TTC549 (cell line): ENCODE measurements around the gene DPAGT1.
"Not testable (repeated sequence)": the region's sequence is repeated elsewhere in the genome, so short reads cannot be mapped to it uniquely, and the experiment has no call there.

ENCODE experiments used
- FAIRE-seq: peaks from 2 replicates; lab custom pipeline; 2012; peaks lifted over from hg19 to GRCh38; lab: Jason Lieb, UNC

The DPAGT1 gene

DNA sequence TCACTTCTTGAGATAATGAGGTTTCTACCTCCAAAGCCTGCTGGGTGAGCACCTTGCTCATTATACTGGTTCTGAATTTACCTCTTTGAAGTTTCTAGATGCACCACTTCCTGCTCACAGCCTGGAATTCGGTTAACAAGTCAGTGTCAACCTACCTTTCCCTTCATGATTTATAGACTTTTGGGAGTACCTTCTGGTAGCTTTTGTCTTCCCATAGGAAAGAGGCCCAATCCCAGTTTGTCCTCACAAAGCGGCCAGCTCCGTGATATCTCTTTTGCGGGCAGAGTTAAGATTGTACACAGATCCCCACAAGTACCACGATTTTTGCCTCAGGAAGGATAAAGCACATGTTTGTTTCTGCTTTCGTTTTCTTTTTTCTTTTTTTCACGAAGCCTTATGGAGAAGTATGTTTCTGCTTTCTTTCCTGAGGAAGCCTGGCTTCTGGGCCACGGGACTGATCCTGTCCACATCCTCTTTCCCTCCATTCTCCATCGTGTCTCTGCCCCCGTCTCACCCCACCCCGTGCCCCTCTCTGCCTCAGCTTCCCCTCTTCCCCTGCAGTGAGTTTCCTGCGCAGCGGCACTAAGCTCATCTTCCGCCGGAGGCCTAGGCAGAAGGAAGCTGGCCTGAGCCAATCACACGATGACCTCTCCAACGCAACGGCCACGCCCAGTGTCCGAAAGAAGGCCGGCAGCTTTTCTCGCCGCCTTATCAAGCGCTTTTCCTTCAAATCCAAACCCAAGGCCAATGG, 14.0 kb upstream of the DPAGT1 start:
- FAIRE-seq, result no peak

DNA sequence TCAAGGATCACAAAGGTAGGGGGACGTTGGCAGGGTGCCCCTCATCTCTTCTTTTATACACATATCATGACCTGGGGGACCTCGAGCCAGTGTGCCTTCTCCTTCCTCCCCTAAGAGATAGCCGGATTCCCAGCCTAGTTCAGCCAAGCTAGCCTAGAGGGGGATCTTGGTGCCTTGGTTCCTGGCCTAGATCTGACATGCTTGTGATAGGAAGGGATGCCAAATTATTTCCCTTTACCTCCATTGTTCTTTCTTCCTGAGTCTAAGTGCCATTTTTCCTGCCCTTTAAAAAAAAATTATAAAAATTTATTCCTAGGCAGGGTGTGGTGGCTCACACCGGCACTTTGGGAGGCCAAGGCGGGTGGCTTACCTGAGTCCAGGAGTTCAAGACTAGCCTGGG, 12.7 kb upstream of the DPAGT1 start:
- FAIRE-seq, result no peak

DNA sequence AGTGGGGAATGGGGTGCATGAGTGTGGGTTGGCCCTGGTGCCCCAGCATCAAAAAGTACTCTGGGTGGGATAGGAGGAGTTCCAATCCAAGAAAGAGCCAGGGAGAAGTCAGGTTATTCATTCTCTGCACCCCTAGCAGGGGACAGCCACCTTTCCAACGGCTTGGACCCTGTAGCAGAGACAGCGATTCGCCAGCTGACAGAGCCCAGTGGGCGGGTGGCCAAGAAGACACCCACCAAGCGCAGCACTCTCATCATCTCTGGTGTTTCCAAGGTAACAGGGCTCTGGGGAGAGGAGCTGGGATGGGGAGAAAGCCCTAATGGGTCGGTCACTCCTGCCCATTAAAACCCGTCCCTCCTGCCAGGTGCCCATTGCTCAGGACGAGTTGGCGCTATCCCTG, 12.1 kb upstream of the DPAGT1 start:
- FAIRE-seq, result no peak

DNA sequence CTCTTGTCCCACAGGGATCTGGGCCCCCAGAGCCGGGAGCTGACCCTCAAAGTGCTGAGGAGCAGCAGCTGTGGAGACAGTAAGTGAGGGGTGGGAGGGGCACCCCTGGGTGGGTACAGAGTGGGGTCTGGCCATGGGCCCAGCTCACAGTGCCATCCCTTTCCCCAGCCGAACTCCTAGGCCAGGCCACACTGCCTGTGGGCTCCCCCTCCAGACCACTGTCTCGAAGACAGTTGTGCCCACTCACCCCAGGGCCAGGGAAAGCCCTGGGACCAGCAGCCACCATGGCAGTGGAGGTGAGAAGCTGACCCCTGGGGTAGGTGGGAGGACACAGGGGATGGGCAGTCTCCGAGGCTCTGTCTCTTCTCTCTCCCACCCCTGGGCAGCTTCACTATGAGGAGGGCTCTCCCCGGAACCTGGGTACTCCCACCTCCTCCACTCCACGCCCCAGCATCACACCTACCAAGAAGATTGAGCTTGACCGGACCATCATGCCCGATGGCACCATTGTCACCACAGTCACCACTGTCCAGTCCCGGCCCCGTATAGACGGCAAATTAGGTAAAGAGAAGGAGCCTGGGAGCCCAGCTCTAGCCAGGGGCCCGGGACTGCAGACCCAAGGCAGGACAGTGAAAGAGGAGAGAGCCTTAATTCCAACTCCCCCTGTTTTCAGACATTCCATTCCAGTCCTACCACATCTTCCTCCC, 10.8 kb upstream of the DPAGT1 start:
- no peak for FAIRE-seq

DNA sequence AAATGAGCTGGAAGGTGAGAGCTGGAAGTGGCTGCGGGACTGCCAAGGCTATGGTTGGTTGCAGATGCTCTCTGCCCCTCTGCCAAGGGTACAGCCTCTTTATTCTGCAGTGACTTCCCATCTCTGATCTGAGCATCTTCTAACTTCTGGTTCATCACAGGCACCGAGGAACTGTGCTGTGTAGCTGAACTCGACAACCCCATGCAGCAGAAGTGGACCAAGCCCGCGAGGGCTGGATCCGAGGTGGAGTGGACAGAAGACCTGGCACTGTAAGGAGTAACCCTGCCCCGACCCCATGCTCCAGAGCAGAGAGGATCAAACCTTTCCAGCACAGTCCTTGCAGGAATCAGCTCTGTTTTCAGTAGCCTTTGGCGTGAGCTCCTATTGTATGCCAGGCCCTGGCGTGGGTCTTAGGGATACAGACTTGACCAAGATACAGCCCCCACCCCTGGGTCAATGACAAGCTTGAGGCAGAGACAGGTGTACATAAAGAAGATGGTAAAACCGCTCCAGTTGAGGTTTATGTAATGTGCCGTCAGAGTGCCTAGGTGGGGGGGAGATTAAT, 9.8 kb upstream of the DPAGT1 start:
- no peak for FAIRE-seq

DNA sequence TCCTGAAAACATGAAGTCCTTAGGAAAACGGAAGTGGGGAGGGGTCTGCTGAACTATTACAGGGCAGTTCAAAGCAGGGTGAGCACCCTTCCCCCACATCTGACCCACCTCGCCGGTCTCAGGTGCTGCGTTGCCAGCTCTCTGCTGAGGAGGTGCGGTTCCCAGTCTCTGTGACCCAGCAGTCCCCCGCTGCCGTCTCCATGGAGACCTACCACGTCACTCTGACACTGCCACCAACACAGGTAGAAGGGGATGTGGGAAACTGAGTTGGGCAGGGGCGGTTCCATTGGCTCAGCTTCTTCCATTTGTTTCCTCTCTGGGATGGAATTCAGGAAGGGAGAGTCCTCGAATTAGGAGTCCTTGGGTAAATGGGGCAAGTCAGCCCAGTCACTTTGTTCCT, 8.8 kb upstream of the DPAGT1 start:
- no peak for FAIRE-seq

DNA sequence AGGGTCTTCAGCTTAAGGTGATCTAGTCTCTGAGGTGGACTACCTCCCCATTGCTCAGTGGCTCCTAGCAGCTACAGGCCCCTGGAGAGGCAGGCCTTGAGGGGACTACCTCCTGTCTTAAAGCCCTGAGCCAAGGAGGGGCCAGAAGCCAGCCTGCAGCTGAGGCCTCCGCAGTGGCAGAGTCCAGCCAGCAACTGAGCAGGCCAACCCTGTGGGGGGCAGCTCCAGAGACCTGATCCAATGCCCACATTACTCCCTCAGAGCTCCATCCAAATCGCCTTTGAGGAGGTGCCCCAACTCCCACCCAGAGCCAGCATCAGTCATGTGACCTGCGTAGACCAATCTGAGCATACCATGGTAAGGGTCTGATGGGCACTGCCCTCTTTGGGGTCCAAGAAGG, 8.2 kb upstream of the DPAGT1 start:
- FAIRE-seq, result no peak

DNA sequence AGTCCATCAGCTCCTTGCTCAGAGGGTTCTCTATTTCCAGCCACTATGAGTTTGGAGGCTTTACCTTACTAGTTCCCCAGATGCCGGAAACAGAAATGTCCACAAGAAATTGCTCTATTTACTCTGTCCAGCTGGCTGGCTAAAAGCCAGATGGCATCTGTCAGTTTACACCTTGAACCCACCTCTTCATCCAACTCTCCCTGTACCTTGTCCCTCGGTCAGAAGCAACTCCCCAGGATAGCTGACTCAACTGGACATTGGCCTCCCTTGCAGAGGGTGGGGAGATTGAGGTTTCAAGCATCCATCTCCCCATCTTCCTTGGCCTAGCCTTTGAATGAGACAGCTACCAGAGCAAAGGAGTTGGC, 7.2 kb upstream of the DPAGT1 start:
- no peak for FAIRE-seq

DNA sequence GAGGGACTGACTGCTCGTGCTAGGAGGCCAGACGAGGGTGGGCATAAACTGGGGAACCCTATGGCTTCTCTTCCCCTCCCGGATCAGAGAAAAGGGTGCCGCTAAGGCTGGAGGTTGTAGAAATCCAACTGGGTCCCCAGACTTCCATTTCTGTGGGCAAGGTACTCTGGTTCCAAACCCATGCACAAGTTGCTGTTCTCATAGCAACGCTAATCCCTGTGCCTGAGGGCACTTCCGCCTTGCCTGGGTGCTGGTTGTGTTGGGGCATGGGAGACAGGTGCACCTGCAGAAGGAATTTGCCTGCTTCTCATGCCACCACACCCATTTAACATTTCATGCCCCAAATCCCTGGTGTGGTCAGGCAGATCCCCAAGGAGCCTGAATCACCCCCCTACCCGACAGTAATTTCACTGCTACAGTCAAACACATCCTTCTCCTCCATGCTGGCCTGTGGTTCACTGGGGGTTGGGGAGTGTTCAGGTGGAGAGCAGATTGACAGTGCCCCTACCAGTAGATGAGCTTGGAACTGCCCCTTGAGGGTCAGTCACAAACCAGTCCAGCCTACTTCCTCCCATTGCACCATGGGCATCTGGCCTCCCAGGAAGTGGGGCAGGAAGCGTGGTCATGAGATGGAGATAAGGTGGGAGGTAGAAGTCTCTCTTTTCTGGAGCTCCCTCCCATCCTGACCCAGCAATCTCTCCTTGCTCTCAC, 6.6 kb upstream of the DPAGT1 start:
- FAIRE-seq, result no peak

DNA sequence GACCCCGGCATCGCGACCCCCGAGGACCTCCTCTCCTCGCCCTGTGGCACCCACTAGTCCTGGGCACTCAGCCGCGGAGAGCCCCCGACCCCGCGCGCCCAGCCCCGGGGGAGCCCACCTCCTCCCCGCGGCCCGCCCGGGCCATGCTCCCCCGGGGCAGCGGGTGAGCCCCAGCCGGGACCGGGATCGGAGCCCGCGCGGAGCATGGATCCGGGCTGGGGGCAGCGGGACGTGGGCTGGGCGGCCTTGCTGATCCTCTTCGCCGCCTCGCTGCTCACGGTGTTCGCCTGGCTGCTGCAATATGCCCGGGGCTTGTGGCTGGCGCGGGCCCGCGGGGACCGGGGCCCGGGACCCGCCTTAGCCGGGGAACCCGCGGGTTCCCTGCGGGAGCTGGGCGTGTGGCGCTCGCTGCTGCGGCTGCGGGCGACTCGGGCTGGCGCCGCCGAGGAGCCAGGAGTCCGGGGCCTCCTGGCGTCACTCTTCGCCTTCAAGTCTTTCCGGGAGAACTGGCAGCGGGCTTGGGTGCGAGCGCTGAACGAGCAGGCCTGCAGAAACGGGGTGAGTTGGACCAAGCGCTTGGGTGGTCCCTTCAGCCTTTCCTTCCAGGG, 6.0 kb upstream of the DPAGT1 start:
- no peak for FAIRE-seq

DNA sequence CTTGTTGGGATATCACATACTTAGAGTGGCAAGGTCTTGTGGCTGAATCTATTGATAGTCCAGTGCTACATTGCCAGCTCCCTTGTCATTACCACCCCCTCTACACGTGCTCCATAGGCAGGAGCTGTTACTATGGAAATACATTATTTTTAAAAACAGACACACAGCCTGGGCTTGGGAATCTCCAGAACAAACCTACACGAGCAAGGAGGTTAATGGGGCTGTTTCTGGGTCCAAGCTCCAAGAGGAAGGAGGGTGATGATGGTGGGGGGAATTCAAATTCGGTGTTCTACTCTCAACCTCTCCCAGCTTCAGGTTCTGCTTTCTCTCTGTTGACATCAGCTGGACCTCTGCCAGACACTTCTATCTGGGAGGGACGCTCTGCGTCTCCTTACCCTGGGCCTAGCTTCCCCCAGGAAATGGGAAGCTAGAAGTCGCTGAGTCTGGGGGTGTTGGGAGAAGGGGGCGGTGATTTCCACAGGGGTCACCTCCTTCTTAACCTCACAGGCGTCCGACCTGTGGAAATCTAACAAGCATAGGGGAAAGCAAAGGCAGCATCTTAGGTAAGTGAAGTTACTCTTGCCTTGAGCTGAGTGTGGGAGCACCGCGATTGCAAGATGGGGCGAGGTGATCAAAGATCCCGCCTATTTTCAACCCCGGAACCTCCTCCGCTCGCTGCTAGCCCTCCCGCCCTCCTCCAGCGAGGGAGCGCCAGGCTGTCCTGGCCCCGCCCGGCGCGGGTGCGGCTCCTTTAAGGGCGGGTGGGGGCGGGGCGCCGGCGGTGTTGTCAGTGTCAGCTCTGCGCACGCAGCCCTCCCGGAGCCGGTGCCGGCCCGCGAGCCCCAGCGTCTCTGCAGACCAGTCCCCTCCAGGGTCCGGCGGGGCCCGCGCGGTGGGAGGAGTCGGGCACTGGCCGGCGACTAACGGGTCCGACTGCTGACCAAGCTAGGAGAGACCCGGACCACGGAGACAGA, 5.2 kb upstream of the DPAGT1 start, which contains the start of gene C2CD2L:
C2CD2L (plus strand) TSS at position 781 of the 974 bp plus-strand sequence. CDS start 398 bp downstream, outside the sequence.
- no peak for FAIRE-seq

DNA sequence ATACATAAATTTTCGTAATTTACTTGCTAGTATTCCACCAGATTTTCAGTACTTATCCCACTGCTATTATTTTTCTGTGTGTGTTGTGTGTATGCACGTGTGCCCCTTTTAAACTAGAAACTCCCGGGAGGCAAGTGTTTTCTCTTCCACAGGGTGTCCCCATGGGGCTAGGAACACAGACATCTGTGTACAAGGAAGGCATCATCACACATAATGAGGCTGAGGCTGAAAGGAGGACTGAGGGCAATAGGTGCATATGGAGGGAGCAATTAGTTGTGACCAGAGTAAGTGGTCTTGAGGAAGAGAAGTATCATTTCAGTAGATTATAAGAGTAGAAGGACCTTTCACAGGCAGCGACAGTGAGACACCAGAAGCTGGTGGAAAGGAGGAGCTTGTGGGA, 2.1 kb upstream of the DPAGT1 start:
- FAIRE-seq, result no peak

DNA sequence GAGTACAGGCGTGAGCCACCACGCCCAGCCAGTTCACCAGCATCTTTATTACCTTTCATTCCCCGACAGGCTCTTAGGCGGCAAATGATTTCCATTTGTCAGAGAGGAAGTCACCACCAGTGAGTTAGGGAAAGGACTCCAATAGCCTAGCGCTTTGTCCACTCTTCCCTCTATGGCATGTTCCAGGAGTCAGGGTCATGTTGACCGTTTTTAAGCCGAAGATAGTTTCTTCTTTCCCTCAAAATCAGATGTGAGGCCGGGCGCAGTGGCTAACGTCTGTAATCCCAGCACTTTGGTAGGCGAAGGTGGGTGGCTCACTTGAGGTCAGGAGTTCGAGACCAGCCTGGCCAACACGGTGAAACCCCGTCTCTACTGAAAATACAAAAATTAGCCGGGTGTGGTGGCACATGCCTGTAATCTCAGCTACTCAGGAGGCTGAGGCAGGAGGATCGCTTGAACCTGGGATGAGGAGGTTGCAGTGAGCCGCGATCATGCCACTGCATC, 1.6 kb upstream of the DPAGT1 start:
- not testable (repeated sequence) for FAIRE-seq

DNA sequence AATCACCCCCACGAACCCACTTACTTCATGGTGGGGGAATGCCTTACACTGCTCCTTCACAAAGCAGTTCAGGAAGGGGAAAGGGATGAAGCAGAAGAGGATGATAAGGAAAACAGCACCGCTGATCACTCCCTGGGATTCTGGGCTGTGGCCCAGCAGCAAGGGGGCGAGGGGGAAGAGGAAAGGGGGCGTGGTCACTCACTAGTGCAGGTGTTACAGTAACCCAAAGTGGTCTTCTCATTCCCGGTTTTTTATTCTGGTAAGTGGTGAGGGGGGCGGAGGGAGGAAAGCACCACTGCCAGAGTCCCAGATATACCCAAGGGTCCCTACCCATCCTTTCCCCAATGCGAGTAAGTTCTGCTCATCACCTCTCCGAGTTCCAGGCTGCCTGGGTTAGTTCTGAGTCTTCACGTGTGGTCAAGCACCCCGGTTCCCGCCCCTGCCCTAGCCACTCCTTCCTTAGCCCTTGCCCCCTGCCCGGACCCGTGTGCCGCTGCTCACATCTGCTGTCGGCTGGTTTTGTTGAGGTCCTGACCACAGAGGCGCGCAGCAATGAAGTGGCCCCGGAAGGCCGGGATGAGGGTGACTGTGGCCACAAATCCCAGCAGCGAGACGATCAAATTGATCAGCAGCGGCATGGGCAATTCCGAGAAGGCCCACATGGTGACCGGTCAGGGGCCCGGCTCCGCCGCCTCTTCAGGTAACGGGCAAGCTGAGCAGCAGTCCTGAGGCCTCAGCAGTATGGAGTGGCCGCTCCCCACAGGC, 477 bp downstream of the DPAGT1 start:
- no peak for FAIRE-seq

DNA sequence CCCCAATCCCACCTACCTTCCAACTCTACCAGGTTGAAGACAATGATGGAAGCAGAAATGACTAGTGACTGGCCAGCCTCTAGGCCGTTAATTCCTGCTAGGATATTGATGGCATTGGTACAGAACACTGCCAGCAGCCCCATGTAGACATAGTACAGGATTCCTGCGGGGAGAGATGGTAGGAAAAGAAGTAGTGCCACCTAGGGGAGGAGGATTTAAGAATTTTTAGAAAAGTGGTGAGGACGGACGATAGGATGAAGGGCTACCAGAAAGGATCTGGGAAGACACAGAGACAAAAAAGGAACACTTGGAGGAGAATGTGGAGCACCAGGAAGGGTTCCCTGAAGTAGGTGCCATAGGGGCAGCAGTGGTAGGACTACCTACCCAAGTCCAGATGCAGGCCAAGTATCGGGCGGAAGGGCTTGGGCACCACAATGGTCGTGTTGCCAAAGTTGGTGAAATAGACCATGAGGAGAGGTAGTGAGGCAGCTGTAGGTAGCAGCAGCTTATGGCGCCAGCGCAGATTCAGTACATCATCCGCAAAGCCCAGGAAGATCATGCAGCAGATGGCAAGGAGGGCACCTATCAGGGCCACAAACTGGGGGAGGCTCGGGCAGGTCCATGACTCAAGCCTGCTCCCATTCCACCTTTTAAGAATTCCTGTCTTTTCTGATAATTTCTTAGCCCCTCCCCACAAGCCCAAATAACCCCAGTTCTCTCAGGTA, 1.2 kb downstream of the DPAGT1 start:
- peak; percentile 59 for FAIRE-seq

DNA sequence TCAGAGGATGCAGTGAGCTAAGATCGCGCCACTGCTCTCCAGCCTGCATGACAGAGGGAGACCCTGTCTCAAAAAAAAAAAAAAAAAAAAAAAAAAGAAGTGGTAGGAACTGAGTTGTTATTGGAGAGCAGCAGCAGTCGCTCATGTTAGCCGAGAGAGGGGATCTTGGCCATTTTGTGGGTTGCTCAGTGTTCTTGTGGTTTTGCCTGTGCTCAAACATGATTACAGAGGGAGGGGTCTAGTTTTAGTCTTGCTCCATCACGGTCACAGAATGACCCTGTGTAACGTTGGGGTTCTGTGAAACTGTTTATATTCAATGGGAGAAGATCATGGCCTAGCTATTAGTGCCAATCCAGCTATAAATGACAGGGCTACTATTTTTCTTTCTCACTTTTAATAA, 1.9 kb downstream of the DPAGT1 start:
- FAIRE-seq, result no peak

DNA sequence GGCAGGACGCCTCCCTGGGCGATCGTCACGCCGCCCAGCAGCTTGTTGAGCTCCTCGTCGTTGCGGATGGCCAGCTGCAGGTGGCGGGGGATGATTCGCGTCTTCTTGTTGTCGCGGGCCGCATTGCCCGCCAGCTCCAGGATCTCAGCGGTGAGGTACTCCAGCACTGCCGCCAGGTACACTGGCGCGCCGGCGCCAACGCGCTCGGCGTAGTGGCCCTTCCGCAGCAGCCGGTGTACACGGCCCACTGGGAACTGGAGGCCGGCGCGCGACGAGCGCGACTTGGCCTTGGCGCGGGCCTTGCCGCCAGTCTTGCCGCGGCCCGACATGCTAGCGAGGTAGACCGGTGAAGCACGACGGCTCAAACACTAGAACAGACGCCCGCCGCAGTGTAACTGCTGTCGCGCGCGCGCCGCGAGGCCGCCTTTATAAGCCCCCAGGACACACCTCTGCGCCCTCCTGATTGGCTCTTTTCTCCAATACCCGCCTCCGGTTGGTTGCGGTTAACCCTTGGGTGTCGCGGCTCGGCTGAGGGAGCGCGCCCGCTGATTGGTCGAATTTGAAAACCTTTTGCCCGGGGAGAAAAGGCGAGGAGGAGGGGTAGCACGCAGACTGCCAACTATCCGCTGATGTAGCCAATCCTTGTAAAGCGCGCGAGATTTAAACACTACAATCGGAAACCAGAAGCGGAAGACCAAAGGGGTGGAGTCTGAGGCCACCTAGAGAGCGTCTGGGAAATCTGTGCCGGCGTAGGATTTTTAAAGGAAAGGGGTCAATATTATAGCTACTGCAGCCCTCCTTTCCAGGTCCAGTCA, 6.4 kb downstream of the DPAGT1 start:
- peak; percentile 97 for FAIRE-seq

DNA sequence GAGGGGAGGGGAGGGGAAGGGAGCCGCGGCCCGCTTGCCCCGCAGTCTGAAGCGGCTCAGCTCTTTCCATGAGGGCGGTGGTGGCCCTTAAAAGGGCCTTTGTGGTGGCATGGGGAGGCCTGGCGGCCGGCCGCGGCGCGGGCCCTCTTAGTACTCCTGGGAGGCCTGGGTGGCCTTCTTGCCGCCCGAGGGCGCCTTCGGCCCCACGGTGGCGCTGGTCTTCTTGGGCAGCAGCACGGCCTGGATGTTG, 6.9 kb downstream of the DPAGT1 start:
- no peak for FAIRE-seq
